Anterior cingulate cortex (tissue), 58 donors: Measurements from ENCODE around the gene SERPINE2.
"Not testable (repeated sequence)": the region's sequence is repeated elsewhere in the genome, so short reads cannot be mapped to it uniquely, and the experiment has no call there.

ENCODE experiments used
- DNase-seq, 58 donors: peaks; one replicate each; lab custom pipeline; 2025; lab: John Stamatoyannopoulos, UW

The SERPINE2 gene

DNA sequence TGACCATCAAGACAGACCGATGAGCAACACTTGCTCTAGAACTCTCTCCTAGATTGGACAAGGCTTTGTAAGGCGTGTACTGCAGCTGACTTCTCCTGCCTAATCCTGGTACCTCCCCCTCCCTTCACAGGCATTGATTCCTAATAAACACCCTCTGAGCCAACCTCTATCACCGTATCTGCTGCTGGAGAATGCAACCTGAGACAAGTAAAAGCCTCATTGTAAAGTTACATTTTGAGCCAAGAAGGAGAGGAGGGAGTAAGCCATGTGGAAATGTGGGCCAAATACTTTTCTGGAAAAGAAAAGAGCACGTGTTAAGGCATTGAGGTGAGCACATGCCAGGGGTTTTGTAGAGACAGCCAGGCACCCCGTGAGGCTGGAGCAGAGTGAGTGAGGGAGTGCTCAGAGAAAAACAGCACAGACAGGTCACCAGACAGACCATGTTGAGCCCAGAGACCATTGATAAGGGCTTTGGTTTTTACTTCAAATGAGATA lies 91.3 kb downstream of the SERPINE2 start:
- no peak for DNase-seq

DNA sequence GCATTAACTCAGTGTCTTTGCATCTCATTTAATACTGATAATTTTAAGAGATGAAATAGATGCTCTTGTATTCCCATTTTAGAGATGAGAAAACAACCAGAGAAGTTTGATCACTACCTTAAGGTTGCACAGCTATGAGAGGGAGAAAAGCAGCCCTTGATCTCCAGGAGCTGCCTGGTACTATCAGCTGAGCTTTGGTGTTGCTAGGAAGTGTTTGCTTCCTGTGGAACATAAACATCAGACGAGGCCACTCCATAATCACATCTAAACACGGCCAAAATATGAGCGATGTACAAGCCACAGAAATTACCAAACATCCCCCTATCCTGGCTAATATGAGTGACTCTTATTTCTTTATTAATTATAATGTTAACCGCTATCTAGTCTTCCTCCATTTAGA lies 93.3 kb downstream of the SERPINE2 start:
- DNase-seq = no peak

DNA sequence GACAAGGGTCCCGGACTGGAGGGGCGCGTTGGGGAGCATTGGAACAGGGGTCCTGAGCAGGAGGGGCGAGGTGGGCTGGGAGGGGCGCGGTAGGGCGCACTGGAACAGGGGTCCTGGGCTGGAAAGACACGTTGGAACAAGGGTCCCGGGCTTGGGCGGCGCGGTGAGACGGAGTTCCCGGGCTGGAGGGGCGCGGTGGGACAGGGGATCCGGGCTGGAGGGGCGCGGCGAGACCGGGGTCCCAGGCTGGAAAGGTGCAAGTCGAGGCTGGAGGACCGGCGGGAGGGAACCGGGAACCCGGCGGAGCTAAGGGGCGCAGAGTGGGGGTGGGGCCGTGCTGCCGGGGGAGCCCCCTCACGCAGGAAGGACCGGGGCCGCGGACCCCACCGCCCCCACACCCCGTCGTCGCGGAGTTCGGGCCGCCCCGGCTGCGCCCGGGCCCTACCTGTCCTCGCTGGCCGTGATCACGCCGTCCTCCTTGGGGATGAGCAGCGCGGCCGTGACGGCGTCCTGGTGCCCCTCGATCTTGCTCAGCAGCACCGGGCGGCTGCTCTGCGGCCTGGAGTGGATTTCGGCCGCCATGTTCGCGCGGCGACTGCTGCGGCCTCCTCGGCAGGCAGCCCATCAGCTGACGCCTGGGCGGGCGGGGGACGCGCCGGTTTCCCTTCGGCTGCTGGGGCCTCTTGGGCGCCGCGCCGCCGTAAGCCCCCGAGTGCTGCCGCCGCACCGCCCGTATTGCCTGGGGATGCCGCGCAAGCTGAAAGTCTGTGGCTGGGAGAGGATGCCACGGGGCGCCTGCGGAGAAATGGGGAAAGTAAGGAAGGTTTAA lies 94.2 kb downstream of the SERPINE2 start, which contains the start of gene WDFY1:
TSS of gene WDFY1 (minus strand) at position 633 of the 829 bp plus-strand sequence. CDS start at position 582, 51 bp downstream.
- DNase-seq = peak; percentile 35 to 94 (median 85)

DNA sequence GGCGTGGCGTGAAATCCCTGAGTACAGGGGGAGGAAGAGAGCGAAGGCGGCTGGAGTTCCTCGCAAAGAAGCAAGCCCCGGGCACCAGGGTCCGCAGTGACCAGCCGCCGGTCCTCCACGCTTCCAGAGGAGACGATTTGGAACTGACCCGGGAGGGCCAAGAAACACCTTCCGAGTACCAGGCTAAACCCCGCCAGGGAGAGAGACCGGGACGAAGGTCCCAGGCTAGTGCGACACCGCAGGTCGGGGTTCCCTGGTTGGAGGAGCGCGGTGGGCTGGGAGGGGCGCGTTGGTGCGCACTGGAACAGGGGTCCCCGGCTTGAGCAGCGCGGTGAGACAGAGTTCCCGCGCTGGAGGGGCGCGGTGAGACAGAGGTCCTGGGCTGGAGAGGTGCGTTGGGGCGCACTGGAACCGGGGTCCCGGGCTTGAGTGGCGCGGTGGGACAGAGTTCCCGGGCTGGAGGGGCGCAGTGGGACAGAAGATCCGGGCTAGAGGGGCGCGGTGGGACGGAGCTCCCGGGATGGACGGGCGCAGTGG lies 94.9 kb downstream of the SERPINE2 start:
- DNase-seq = peak in 40 of 58 donors; percentile 10 to 56 (median 28)

DNA sequence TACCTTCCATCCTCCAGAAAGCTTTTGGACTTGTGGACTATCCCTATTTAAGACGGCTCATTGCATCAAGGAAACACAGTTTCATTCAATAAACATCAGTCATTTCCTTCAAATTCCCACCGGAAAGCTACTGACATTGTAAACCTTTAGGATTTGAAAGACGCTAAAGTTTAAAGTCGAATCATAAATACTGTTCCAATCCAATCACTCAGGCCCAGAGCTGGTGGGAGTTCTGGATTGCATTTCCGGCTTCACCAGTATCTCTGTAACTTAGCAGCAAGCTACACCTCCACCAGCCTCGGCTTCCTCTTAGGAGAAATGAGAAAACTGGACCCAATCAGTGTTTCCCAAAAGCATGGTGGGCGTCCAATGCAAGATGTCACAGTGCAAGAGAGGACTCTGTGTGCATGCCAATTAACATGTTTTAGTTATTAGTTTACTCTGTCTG lies 95.5 kb downstream of the SERPINE2 start:
- DNase-seq = peak in 11 of 58 donors; percentile 7 to 45 (median 23)

DNA sequence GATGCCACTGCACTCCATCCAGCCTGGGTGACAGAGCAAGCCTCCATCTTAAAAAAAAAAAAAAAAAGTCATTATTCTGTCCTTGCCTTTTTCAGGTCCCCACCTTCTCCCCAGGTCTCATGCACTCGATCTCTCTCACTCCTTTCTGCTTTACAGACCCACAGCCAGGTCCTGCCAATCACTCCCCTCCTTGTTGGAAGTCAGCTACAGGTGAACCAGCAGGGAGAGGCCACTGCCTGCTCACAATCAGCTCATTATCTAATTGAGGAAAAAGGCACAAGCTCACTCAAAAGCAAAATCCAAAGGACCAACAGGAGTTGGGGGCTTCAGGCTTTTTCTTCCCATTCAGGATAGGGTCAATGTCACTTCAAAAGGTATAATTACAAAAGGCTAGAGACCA lies 96.0 kb downstream of the SERPINE2 start:
- DNase-seq = no peak

DNA sequence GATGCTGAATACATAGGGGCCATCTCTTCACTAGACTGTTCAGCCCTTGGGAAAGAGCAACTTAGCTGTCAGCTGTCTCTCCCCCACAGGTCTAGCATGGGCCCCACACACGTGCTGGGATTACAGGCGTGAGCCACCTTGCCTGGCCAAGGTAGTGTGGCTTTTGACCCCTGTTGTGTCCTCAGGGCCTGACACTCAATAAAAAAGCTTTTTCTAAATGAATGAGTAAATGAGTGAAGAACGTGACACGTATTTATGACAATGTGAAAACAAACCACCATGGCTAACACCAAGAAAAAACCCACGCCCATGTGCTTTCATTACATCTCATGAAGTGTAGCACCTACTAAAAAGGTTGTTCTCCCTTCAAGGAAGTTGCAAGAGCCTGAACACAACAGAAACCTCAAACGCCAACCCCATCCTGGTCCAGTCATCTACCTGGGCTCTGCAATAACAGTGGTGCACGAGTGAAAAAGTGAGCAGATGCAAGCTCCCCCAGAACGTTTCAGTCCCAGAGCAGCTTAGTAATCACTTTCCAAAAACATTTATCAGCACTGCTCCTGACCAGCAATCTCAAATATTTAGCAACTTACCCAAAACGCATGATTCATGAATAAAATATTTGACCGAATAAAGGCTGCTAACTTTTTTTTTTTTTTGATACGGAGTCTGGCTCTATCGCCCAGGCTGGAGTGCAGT lies 97.4 kb downstream of the SERPINE2 start:
- DNase-seq = no peak

DNA sequence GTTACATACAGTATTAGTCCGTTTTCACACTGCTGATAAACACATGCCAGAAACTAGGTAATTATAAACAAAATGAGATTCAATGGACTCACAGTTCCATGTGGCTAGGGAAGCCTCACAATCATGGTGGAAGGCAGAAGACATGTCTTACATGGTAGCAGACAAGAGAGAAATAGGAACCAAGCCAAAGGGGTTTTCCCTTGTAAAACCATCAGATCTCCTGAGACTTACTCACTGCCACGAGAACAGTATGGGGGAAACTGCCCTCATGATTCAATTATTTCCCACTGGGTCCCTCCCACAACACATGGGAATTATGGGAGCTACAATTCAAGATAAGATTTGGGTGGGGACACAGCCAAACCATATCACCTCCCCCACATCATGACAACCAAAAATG lies 99.6 kb downstream of the SERPINE2 start:
- not testable (repeated sequence) for DNase-seq

DNA sequence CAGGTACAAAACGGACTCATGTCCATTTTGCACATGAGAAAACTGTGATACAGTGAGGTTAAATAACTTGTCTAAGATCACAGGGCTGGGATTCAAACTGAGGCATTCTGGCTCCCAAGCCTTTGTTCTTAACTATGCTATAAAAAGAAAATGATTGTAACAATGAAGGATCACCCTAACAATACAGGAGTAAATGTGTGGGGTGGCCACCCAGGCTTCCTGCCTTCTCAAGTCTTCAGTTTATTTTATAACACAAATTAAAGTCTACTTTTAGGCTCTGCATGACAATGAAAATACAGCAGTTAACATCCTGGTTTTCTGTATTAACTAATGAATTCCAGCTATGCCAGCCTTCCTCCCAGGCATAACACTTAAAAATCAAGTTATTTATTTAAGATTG lies 101.6 kb downstream of the SERPINE2 start:
- no peak for DNase-seq

DNA sequence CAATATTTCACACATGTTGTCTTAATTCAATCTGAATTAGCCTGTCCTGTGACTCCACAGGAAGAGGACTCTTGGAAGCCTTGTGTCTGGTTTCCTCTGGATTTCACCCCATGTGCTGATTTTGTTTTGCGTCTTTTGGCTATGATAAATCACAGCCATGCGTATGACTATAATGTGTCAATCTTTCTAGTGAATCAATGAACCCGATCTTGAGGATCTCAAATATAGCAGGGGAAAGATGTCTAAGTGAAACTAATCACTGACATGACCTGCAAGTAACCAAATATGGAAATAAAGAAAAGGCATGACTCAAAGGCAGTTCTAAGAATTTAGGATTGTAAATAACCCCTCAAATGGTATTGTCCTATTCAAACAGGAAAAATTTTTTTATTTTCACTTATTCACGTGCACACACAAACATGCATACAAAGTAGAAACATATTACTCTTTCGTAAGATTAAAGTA lies 102.2 kb downstream of the SERPINE2 start:
- DNase-seq = no peak

DNA sequence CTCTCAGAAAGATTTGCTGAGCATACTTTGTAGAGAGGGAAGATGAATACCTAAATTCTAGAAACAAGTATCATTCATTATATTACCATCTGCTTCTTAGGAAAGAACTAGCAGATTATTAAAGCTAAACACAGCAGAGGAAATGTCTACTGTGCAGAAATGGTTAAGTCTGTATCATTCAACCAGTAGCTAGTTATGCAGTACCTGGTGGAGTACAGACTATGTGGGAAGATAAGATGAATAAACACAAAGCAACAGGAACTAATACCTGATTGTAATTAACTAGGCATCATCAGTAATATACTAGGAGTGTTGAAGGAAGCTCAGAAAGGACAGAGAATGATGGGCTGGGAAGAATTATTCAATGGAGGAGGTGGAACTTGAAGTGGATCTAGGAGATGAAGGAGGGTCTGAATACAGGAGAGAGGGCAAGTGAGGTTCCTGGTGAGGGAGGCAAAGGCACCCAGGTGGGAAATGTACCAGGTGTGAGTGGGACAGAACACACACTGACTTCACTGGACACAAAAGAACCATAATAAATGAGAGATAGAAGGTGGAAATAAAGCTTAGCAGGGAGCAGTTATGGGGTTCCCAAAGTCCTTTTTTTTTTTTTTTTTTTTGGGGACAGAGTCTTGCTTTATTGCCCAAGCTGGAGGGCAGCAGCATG lies 103.5 kb downstream of the SERPINE2 start:
- DNase-seq = no peak

DNA sequence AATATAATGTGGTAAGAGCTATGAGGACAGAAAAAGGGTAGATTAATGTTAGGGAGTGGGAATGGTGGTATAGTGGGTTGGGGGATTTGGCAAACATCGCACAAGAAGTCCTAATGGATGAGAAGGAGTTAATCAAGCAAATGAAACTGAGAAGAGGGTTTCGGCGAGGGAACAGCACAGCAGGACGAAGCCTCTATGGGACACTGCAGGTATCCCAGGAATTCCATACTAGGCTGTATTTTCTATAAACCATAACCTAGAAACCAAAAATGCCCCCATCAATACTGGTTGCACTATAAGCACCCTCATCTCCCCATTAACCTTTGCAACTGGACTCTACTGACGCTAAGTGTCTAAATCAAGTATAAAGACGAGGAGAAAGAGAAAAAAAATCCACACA lies 104.2 kb downstream of the SERPINE2 start:
- DNase-seq = no peak

DNA sequence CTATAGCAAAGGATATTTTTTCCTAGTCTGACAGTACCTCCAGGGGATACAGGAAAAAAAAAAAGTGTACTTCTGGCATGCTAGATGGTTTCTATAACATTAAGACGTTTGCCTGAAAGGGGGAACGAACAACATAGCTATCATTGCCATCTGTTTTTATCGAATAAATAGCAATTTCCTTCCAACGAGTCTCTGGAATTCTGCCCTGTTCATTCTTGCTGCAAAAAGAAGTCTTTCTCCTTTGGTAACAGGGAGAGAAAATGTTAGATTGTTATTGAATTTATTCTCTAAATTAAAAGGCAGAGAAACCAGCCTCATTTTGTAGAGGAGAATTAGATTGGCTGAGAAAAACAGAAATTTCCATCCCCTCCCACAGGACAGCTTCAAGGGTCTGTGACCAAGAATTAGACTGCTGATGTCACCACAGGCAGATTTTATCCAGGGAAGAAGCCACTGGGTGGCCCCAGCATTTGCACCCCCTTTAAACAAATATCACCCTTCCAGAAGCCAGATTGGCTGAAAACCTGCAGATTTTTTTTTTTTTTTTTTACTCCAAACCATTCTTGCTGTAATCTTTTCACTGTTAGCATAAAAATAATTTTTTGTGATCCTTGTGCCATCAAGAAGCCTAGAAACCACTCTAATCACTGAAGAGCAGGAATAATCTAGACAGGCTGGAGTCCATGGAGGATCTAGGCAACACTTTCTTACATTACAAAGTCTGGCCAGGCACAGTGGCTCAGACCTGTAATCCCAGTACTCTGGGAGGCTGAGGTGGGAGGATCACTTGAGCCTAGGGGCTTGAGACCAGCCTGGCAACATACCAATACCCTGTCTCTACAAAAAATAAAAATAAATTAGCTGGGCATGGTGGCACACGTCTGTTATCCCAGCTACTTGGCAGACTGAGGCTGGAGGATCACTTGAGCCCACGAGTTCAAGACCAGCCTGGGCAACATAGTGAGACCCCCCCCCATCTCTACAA lies 106.0 kb downstream of the SERPINE2 start:
- DNase-seq = peak in 1 of 58 donors; percentile 3

DNA sequence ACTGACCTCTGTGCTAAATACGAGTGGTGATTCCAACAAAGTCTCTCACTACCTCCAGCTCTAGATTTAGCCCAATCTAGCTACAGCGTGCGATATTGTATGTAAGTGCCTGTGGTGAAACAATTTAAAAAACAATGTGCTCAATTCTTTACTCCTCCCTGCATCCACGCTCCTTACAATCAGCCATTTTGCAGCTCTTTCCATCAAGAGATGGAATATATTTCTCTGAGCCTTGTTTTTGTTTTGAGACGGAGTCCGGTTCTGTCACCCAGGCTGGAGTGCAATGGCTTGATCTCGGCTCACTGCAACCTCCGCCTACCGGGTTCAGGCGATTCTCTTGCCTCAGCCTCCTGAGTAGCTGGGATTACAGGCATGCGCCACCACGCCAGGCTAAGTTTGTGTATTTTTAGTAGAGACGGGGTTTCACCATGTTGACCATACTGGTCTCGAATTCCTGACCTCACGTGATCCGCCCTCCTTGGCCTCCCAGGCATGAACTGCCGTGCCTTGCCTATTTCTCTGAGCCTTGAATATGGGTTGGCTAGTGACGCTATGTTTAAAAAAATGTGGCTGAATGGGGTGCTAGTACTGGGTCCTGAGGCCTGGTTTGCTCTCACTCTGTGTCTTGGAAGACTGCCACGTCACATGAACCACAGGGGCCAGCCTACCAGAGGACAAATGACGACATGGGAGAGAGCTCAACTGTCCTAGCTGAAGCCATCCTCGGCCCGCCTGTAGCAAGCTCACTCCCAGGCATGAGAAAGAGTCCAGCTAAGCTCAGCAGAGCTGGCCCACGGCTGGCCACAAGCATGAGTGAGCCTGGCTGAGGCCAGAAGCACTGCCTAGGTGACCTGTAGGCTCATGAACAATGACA lies 108.7 kb downstream of the SERPINE2 start:
- peak in 54 of 58 donors; percentile 8 to 89 (median 62) for DNase-seq

DNA sequence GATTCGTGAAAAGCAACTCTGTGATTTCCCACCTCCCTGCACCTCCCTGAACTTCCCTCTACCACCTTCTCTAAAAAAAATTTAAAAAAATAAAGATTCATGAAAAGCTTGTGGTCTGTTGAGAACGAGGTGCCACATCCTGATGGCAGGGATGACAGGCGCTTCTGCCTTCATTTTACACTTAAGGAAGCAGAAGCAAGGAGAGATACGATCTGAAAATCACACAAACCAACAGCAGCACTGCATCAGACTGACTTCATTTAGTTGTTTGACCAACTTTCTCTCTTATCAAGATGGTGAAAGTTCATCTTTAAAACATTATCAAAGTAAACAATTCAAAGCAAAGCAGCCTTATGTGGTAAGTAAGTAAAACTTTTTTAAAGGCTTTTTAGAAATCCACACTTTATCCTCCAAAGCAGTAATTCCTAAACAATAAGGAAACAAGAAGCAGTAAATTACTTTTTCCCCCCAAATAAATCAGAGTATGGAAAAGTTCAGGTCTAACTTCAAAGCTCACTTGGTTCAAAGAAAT lies 109.4 kb downstream of the SERPINE2 start:
- DNase-seq = no peak

DNA sequence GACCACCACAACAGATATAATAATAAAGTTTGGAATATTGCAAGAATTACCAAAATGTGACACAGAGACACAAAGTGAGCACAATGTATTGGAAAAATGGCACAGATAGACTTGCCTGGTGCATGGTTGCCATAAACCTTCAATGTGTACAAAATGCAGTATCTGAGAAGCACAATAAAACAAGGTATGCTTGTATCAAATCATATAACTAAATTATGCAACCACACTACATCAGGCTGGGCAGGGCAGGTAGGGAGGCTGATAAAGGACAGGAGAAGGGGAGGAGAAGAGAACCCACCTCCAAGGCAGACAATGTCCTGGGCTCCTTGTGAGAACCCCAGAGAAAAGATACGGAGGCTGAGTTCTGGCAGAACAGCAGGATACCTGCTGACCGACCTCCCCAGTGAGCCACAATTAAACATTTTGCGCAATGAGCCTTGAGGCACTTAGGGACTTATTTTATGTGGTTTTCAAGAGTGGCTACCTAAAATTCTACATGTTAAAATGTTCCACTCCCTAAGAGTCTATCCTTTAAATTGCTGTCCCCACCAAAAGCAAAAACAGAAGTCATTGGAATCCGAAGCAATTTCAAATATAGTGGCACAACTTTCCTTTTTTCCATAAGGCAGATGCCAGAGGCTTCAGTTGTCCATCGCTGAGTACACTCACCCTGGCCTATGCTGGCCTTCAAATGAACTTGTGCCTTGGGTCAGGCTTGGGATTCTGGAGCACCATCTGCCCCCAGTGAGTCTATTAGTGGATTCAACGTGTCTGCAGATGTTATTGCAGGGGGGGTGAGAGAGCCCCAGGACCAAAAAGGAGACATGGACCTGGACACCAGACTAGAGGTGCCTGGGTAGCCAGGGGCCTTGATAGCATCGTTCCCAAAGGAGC lies 110.7 kb downstream of the SERPINE2 start:
- DNase-seq = no peak

DNA sequence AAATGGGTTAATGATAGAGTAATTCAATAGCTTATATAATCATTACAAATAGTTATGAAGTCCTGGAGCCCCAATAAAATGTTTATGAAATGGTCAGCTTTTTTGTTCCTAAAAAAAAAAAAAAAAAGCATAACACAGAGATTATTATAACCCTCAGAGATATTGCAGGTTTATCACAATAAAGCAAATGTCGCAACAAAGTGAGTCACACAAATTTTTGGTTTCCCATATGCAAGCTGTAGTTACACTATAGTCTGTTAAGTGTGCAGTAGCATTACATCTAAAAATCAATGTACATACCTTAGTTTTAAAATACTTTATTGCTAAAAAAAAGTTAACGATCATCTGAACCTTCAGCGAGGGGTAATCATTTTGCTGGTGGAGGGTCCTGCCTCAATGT lies 114.0 kb downstream of the SERPINE2 start:
- no peak for DNase-seq
